Measurements from ENCODE around the gene DHRS7B.
A peak's percentile ranks its signal among the peaks of the same experiment; 100 is the strongest.

DHRS7B gene

GRCh38 chr17:21239680-21240368 is 113.1 kb downstream of the DHRS7B start:
- peak; percentile 74 for DNase-seq (ENCODE audit: low spot score)

GRCh38 chr17:21240369-21241055 is 113.7 kb downstream of the DHRS7B start:
- no peak for DNase-seq (ENCODE audit: low spot score)
